K562 (cell line): Measurements from ENCODE around the gene BIK. TPM values are rescaled to one million over a fixed set of nuclear protein-coding genes. Genes with fewer than 3 reads are reported as not detected.

Source experiments
- ATAC-seq: fragments of 200-7000 bp; cut with Tn5 transposase; 3 replicates; pipeline ENCODE4 v1.9.1; 2020; ENCODE audit warnings: moderate library complexity
- BruUV-seq: library from RNA; stranded (reverse); fragments of 400-500 nt; replicated peaks from 2 replicates; lab custom pipeline; 2021; lab: Mats Ljungman, UMichigan
- CTCF ChIA-PET: fragments of 300-600 bp; formaldehyde crosslinking; extraction: SDS; loops from one replicate; lab custom pipeline; 2021; ENCODE audit warnings: low intra/inter-chr PET ratio; lab: Yijun Ruan, JAX
- POLR2A ChIA-PET: fragments of 300-600, 350-650 bp; sonication (Branson Sonifier 250); formaldehyde crosslinking; extraction: SDS; loops from one replicate; lab custom pipeline; 2021; ENCODE audit warnings: antibody characterized with exemption, inconsistent platforms; lab: Yijun Ruan, JAX
- DNase-seq, 4 experiments: peaks; one replicate each; pipeline versions ENCODE4 v3.0.0 to v3.0.0-alpha.2; 2011 to 2018; ENCODE audit warnings: low spot score in 3 of 4, mixed read lengths in 3 of 4; ENCODE audit errors: extremely low read depth in 1 of 4
- FAIRE-seq: peaks from 2 replicates; lab custom pipeline; 2011; peaks lifted over from hg19 to GRCh38; lab: Jason Lieb, UNC
- H2AFZ ChIP-seq: 2 replicates; pipeline ENCODE4 v1.6.0; 2011; ENCODE audit warnings: low read depth, low read length, control low read depth, inconsistent platforms
- H3K27ac ChIP-seq: fragments of 200-600 bp; 3 replicates; pipeline ENCODE4 v1.8.0; 2011; ENCODE audit warnings: low read depth, mild to moderate bottlenecking, control low read depth, inconsistent platforms, low read length, moderate library complexity, mixed read lengths; ENCODE audit errors: extremely low read depth
- H3K27me3 ChIP-seq, 2 experiments: fragments of 300-600 bp in 1 of 2; 2 replicates in 1 of 2; 3 replicates in 1 of 2; pipeline versions ENCODE4 v1.6.0 to v1.8.0; 2011; ENCODE audit warnings: inconsistent platforms in 2 of 2, low read length in 2 of 2, mild to moderate bottlenecking in 1 of 2, mixed read lengths in 1 of 2, moderate library complexity in 1 of 2; ENCODE audit not compliant: control insufficient read depth in 2 of 2, insufficient read depth in 2 of 2
- H3K36me3 ChIP-seq: fragments of 300-600 bp; 3 replicates; pipeline ENCODE4 v1.8.0; 2011; ENCODE audit warnings: mild to moderate bottlenecking, low read length, inconsistent platforms; ENCODE audit not compliant: control insufficient read depth, insufficient read depth
- H3K4me1 ChIP-seq, 2 experiments: fragments of 200-600 bp in 1 of 2; replicated peaks in 1 of 2; 2 replicates in 1 of 2; 3 replicates in 1 of 2; pipeline versions ENCODE4 v1.5.1 to v1.8.0; 2011; ENCODE audit warnings: inconsistent platforms in 2 of 2, low read length in 2 of 2, mild to moderate bottlenecking in 1 of 2, mixed read lengths in 1 of 2, moderate library complexity in 1 of 2; ENCODE audit not compliant: control insufficient read depth in 2 of 2, insufficient read depth in 2 of 2
- H3K4me2 ChIP-seq: 2 replicates; pipeline ENCODE4 v1.6.1; 2011; ENCODE audit warnings: low read length, control low read depth, inconsistent platforms, mixed read lengths; ENCODE audit not compliant: insufficient read depth
- H3K4me3 ChIP-seq: fragments of 200-600 bp; sonication (generic), shearing (Covaris generic); 2 replicates; pipeline ENCODE4 v1.5.1; 2016; ENCODE audit warnings: control low read depth, inconsistent platforms
- H3K79me2 ChIP-seq: fragments of 200-600 bp; 3 replicates; pipeline ENCODE4 v1.8.0; 2011; ENCODE audit warnings: low read length, inconsistent platforms; ENCODE audit not compliant: control insufficient read depth, insufficient read depth
- H3K9ac ChIP-seq, 2 experiments: 2 replicates each; pipeline versions ENCODE4 v1.6.0 to v1.6.1; 2011; ENCODE audit warnings: low read depth in 2 of 2, low read length in 2 of 2, control low read depth in 1 of 2, inconsistent platforms in 1 of 2, mild to moderate bottlenecking in 1 of 2, mixed read lengths in 1 of 2; ENCODE audit not compliant: insufficient read depth in 1 of 2
- H3K9me1 ChIP-seq: one replicate; pipeline ENCODE4 v1.6.0; 2011; ENCODE audit warnings: inconsistent platforms, mild to moderate bottlenecking, low read length, moderate library complexity; ENCODE audit not compliant: control insufficient read depth, insufficient read depth
- H3K9me3 ChIP-seq: replicated peaks from 2 replicates; pipeline ENCODE4 v1.5.1; 2011; ENCODE audit warnings: low read depth, low read length, inconsistent platforms; ENCODE audit not compliant: control insufficient read depth, insufficient read depth
- H4K20me1 ChIP-seq: replicated peaks from 2 replicates; pipeline ENCODE4 v1.6.1; 2011; ENCODE audit warnings: low read length, inconsistent platforms, mixed read lengths; ENCODE audit not compliant: control insufficient read depth, insufficient read depth
- ATF2 ChIP-seq: sonication (generic); formaldehyde crosslinking; IDR thresholded peaks from 2 replicates; pipeline ENCODE4 v1.8.1; 2022; ENCODE audit warnings: missing genetic modification reagents
- KDM5B ChIP-seq: fragments of 200-600 bp; sonication (generic); IDR thresholded peaks from 2 replicates; pipeline ENCODE4 v1.6.1; 2012; ENCODE audit warnings: low read depth, mild to moderate bottlenecking, moderate library complexity, low read length, control low read depth, inconsistent platforms; ENCODE audit not compliant: insufficient replicate concordance
- MTA3 ChIP-seq: fragments of 450-650 bp; formaldehyde crosslinking; IDR thresholded peaks from 2 replicates; pipeline ENCODE4 v1.6.1; 2017; ENCODE audit warnings: mild to moderate bottlenecking, borderline replicate concordance
- NEUROD1 ChIP-seq: fragments of 150-350 bp; IDR thresholded peaks from 2 replicates; pipeline ENCODE4 v1.6.1; 2014; ENCODE audit warnings: borderline replicate concordance, low read length, low read depth; ENCODE audit not compliant: partially characterized antibody
- SMC3 ChIP-seq: conservative IDR thresholded peaks from 2 replicates; pipeline ENCODE4 v1.6.1; 2011; ENCODE audit warnings: low read depth, low read length, improper control_type of control experiment; ENCODE audit not compliant: insufficient read depth
- ZNF253 ChIP-seq: fragments of 250-450 bp; sonication (Bioruptor Pico); conservative IDR thresholded peaks from 2 replicates; pipeline ENCODE4 v1.6.1; 2021; ENCODE audit warnings: mild to moderate bottlenecking
- WGBS: fragments of 100-300 bp; shearing (Covaris generic); methylation state at CpG from one replicate; pipeline ENCODE4 v1.1.6; 2016; ENCODE audit warnings: low coverage, mixed read lengths; ENCODE audit not compliant: insufficient coverage; ENCODE audit errors: missing lambda C conversion rate; 5-methylcytosine and 5-hydroxymethylcytosine counted together
- in situ Hi-C: fragments of 300-500 bp; cut with MboI; formaldehyde crosslinking; loops from 4 replicates; pipeline ENCODE4 v1.15.0; 2018; ENCODE audit warnings: inconsistent platforms, mixed read lengths
- intact Hi-C: fragments of 100-400 bp; cut with micrococcal nuclease; formaldehyde crosslinking; loops from 2 replicates; pipeline ENCODE4 v1.14.2; 2022
- polyA plus RNA-seq, 8 experiments: library from polyadenylated mRNA; depleted of rRNA in 4 of 8; stranded (reverse) in 5 of 8; unstranded in 3 of 8; fragments of >200 nt; fragmentation: Nextera tagmentation in 2 of 8; fragmentation: Illumina TruSeq in 1 of 8; extraction: Ambion mirVana in 2 of 8; extraction: Trizol in 1 of 8; gene quantifications; 2 replicates each; pipeline versions ENCODE4 v1.2.1 to v1.2.3, GENCODE V29; 2011 to 2014; ENCODE audit warnings: inconsistent platforms in 1 of 8, missing spikeins in 1 of 8
- total RNA-seq, 7 experiments: library from RNA; depleted of rRNA in 6 of 7; stranded (reverse); fragments of >200 nt in 6 of 7; fragmentation: Illumina TruSeq in 2 of 7; extraction: Trizol in 2 of 7; gene quantifications; 2 replicates each; pipeline versions ENCODE4 v1.2.1 to v1.2.3, GENCODE V29; 2011 to 2021; ENCODE audit warnings: low replicate concordance in 1 of 7

Gene BIK
- total and polyA plus RNA-seq, 9 of the 15 experiments (the other 6 are each of a cell fraction or from before 2014, with no cell fraction given), result 0.08 to 0.23 (median 0.18) TPM; not detected in 4

DNA sequence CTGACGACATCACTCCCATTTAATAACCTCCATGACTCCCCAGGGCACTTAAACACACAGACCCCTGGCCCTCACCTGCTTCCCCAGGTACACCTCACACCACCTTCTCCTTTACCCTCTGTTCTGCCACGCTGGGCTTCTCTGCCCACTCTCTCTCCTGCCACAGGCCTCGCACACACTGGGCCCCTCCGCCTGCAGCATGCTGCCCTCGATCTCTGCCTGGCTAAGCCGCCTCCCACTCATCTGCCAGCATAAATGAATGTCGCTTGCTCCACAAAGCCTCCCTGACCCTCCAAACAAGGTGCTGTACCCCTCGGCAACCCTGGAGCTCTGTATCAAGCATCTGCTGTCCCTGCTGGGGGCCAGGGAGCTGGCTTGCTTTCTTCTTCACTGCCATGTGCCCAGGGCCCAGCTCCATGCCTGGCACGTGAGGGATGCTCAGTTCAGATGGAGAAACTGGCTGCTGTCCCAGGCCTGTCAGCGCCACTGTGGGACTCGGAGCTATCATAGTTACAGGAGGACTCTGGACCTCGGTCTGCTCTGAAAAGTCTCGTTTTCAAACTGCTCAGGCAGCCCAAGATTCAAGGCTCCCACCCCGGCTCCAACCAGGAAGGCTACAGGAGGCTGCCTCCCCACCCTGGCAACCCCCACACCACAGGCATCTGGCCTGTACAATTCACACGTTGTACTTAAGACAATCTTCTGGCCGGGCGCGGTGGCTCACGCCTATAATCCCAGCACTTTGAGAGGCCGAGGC is 33.3 kb upstream of the BIK start:
- H3K27me3 ChIP-seq, result no peaks in the 10 kb centered on the region
- H4K20me1 ChIP-seq, result no peaks in the 10 kb centered on the region
- no peaks in the 10 kb centered on the region for H3K9me1 ChIP-seq
- no peak overlapping the region for H3K4me2 ChIP-seq
- no TSS peak for BruUV-seq
- no peaks in the 10 kb centered on the region for H3K36me3 ChIP-seq
- H3K27ac ChIP-seq, result no peak overlapping the region
- no peak for DNase-seq
- H3K9me3 ChIP-seq, result no peaks in the 10 kb centered on the region
- in situ Hi-C loops, result no loop called here
- TF ChIP-seq KDM5B, result no peak
- TF ChIP-seq SMC3, result no peak
- no peak for TF ChIP-seq ZNF253 (CRISPR knock-in tag)
- TF ChIP-seq ATF2 (CRISPR knock-in tag), result no peak
- TF ChIP-seq MTA3, result no peak
- no peak for TF ChIP-seq NEUROD1
- TF ChIP-seq, all 486 proteins: peak for 0
- ATAC-seq, result no peak
- no peak overlapping the region for H3K4me3 ChIP-seq
- no peak overlapping the region for H2AFZ ChIP-seq
- WGBS, result 18% methylated on average over 17 of the region's 20 CpGs
- H3K4me1 ChIP-seq, result peaks cover 0 to 3% of the 10 kb centered on the region in 2 experiments; a peak in 3 of 5 replicates
- intact Hi-C loops, result no loop called here
- no peaks in the 10 kb centered on the region for H3K79me2 ChIP-seq
- ChIA-PET POLR2A (no interaction called here), CTCF (no interaction called here)
- H3K9ac ChIP-seq, result no peak overlapping the region
- no peak for FAIRE-seq
